ENCODE measurements around the gene ST7L.

DNA sequence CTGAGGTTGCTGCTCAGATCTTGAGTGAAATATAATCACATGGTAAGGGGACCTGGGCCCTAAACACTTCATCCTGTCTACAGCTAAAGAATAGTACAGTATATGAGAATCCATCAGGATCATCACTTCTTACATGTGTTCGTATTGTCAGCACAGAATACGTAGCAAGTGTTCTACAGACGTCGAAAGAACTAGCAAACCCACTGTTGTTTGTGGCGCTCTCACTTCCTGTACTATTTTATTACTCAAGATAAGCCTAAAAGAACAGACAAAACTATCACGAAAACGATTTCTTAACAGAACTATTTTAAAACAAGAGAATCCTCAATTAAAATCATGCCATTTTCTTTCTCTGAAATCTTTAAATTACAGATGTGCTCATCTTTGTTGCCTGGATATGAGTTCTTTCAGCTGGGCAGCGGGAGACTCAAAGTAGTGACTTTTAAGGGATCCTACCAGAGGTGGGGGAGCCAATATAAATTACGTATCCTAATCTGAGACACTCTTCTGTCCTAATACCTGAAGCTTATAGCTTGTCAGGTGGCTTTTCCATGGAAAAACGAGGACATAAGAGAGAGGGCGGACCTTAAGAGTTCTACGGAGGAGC lies 724 bp downstream of the ST7L start:
- TF ChIP-seq, protein P1, sequence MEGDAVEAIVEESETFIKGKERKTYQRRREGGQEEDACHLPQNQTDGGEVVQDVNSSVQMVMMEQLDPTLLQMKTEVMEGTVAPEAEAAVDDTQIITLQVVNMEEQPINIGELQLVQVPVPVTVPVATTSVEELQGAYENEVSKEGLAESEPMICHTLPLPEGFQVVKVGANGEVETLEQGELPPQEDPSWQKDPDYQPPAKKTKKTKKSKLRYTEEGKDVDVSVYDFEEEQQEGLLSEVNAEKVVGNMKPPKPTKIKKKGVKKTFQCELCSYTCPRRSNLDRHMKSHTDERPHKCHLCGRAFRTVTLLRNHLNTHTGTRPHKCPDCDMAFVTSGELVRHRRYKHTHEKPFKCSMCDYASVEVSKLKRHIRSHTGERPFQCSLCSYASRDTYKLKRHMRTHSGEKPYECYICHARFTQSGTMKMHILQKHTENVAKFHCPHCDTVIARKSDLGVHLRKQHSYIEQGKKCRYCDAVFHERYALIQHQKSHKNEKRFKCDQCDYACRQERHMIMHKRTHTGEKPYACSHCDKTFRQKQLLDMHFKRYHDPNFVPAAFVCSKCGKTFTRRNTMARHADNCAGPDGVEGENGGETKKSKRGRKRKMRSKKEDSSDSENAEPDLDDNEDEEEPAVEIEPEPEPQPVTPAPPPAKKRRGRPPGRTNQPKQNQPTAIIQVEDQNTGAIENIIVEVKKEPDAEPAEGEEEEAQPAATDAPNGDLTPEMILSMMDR (IDR thresholded peaks at IDR 0.05), result no peak
- peak in 1 of 2 donors; percentile 17 for TF ChIP-seq POLR2A (IDR thresholded peaks at IDR 0.05)
